Measurements from ENCODE around the gene SLC4A8.
"Not testable (repeated sequence)": the region's sequence is repeated elsewhere in the genome, so short reads cannot be mapped to it uniquely, and the experiment has no call there.

SLC4A8 gene

DNA sequence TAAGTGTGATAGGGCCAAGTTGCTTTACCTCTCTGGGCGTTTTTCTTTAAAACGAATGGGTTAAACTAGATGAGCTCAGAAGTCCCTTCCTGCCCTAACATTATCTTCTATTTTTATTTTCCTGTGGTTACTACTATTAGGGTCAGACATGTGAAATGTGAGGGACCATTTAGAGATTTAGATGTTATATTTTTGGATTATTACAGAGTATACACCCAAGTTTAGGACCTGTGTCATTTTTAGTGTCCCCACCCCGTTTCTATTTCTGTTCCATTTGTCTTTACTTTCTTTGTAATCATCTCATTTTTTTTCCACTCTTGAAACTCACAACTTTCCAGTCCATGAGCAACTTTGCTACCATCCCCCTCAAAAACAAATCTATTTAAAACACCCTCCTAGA is 56.3 kb downstream of the SLC4A8 start:
- no peak for DNase-seq (ENCODE audit: low spot score)

DNA sequence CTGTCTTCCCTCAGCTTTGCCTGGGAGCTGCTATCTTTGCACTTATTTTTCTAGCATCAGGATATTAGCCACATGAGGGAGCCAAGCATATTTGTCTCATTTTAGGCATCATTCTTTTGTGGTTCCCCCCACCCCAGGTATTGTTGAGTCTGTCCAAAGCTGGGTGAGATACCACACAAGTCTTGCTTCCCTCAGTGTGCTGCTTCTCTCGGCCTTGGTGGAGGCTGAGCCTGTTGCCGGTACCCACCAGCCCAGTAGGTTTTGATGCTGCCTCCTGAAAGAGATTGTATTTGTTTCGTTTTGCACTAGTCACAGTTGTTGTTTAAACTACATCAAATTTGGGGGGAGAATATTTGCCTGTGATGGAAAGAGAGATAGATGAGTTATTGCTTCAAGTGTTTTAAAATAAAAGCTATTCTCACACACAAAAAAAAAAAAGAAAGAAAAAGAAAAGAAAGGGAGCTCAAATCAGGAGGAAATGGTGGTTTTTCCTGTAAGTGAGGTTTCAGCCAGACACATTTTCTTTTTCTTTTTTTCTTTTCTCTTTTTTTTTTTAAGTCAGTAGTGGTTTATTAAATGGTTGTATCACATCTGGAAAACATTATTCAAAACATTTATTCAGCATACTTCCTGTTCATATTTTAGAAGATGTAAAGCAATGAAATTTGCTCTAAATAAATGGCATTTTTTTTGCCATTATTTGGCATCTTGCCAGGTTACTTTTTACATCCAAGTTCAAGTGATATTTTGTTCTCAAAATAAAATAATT is 58.5 kb downstream of the SLC4A8 start:
- peak; percentile 12 for DNase-seq (ENCODE audit: low spot score)

DNA sequence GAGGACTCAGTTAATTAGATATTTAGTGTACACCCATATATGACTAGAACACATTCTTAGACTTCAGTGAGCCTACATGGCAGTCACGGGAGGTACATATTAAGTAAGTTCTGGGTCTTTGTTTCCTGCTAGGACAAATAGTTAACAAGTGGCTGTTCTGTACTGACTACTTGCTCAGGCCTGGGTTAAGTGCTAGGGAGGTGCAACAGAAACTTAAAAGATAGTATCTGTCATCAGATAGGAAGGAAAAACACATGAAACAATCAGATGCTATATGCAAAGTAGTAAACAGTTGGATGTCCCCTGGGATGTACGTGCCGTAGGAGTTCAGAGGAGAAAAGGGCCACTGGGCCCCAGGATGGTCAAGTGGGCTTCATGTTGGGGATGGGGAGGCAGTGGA is 59.5 kb downstream of the SLC4A8 start:
- DNase-seq (ENCODE audit: low spot score): no peak

DNA sequence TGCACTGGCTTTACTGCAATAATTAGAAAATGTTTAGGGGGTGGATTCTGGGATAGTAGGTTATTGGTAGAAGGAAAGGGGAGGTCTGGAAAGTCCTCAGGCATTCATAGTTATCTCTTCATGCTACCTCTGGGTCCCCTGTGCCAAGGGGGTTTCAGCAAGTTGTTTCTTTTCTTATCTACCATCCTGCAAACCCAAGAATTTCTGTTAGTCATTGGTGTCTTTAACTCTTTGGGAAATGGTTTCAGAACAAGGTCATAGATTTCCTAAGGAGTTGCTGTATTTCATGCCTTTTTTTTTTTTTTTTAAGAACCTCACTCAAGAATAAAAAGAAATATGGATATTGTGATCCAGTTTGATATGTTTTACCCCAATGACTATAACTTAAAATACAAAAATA is 63.6 kb downstream of the SLC4A8 start:
- DNase-seq (ENCODE audit: low spot score): no peak

DNA sequence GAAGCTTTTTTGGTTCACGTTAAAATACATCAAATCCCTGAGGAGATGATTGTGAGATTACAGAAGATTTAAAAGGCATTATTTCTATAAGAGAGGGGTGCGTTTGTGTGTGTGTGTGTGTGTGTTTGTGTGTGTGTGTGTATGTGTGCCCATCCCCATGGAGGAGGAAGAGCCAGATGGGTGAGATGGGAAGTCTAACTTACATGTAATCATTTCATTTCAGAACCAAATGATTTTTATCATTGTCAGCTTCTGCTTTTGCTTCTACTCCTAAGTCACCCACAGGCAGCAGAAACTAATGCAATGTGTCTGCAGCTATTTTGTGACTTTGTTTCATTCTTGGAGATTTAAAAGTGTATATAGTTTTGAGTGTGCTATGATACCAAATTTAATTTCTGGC is 68.7 kb downstream of the SLC4A8 start:
- no peak for DNase-seq (ENCODE audit: low spot score)

DNA sequence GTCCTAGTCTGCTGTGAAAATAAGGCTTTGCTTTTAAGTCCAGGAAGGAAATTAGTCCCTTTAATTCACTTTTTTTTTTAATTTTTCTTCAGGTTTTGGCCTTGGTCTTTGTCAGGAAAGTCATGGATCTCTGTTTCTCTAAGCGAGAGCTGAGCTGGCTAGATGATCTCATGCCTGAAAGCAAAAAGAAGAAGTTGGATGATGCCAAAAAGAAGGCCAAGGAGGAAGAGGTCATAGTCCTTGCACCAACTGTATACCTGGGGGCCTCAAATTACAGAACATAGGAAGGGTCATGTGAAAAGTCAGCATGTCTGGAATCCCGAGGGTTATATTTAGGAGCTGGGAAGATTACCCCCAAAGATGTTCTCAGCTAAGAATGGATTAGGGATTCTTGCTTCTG is 72.3 kb downstream of the SLC4A8 start:
- no peak for DNase-seq (ENCODE audit: low spot score)

DNA sequence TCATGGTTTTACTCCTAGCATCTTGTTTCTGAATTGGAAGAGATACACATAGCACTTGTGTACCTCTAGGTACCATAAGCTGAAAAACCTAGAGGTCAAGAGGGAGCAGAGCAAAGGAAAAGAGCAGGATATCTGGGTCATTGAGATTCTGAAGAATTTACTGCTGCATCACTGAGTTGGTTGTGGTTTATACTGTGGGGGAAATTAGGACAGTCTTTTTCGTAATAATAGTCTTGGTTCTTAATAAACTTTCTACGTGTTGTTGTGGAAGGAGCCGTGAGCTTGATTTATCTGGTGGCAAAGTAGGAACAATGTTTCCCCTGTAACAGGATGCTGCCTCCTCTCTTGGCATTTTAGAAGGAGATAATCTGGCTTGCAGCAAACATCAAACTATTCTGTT is 80.2 kb downstream of the SLC4A8 start:
- no peak for DNase-seq (ENCODE audit: low spot score)

DNA sequence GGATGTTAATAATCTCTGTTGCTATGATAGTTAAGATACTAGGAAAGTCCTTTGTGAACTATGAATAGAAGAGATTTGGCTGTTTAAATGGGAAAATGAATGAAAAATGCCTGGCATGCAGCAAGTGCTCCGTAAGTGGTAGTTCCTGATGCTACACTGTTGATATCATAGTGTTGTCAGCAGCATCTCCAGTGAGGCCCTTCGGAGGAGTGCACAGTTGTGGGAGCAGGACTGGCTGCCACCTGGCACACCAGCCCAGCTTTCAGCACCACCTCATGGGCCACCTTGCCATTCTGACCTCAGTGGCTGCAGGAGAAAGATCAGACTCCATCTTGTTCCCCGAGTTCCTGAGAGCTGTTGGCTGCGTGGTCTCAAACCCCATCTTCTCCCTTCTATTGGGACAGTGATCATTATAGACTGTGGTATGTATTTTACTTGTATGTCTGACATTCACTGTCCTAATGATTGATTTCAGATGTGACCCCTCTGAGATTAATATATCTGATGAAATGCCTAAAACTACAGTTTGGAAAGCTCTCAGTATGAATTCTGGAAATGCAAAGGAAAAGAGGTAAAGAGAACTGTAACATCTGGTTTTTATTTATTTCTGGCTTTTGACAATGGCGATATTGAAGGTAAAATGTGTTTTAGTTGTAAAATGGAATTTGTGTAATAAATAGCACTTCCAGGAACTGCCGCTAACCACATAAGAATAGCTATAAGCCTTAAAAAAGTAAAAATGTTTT is 80.9 kb downstream of the SLC4A8 start:
- DNase-seq (ENCODE audit: low spot score): no peak

DNA sequence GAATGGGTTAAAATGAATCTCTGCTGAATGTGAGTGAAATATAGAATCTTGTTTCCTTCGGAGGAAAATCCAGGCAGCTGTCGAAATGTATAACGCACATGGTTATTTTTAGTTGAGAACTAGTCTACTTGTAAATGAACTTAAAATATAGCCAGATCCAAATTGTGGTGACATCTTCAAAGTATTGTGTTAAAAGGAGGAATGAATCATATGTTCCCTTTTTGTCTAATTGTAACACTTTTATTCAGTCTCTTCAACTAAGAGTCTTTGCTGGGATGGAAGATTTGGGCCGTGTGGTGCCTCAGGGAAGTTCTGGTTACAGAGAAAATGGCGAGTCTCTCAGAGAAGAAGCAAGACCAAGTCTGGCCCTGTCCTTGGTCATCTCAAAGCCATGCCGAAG is 82.5 kb downstream of the SLC4A8 start:
- no peak for DNase-seq (ENCODE audit: low spot score)

DNA sequence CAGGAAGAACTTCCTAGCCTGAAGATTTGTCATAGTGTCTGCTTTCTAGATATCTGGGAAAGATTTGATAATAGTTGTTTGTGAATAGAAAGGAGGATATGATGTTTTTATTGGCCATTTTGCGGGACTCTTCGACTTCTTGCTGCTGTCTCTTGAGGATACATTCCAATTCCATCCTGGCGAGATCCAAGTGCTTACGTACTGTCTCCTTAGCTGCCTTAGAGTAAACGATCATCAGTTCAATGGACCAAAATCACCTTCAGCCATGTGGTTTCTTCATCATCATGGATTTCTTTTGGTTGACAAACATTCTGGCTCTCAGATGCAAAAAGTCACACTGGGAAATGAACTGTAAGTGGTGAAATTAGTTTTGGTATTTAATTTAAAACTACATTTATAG is 83.7 kb downstream of the SLC4A8 start:
- no peak for DNase-seq (ENCODE audit: low spot score)

DNA sequence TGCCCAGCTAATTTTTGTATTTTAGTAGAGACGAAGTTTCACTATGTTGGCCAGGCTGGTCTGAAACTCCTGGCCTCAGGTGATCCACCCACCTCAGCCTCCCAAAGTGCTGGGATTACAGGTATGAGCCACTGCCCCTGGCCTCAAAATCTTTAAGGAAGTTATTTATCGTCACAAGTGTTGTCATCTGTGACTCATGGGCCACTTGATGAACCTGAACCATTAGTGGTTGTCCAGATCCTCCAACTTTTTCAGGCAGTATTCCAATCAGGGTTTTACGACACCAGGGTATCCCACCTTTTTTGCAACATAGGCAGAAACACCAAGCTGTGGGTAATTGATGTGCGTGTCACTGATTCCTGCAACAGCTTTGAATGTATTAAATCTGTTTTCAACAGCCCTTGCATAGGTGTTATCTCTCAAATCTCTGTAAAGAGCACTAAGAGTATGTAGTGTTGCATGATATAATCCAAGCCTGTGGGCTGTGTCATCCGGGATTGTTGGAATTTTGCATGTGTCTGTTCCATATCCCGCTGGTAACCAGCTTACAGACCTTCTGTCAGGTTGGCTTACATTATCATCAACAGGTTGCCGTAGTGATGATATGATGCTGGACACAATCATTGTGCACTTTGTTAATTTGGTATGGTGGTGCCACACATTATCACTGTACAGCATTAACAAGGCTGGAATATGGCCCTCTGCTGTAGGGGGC is 87.1 kb downstream of the SLC4A8 start:
- DNase-seq (ENCODE audit: low spot score): no peak

DNA sequence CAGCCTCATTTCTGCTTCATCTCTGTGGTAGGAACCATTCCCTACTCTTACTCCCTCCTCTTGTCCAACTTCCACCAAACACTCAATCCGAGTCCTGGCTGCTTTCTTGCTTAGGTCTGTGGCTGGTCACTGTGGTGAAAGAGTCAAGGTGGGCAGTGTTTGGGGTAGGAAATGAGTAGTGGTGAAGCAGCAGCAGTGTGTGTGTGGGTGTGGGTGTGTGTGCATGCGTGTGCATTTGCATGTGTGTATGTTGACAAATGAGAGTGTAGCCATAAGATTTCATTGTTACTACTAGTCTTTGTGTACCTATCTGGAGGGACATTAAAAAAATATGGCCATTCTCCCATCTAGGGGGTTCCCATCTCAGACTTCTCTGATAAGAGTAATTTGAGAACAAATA is 87.8 kb downstream of the SLC4A8 start:
- DNase-seq (ENCODE audit: low spot score): no peak

DNA sequence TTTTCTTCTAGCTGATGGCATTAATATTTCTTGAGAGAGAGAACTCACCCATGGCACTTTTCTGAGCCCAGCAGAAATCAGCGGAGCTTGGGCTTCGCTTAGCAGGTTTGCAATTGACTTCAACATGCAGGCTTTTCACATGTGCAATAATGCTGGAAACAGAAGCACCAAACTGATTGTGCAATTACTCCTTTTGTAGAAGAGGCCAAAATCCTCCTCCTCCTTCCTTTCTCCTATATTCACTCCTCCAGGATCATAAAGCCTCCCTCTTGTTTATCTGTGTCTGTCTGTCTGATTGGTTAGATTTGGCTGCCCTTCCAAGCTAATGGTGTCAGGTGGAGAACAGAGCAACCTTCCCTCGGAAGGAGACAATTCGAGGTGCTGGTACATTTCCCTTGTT is 90.4 kb downstream of the SLC4A8 start:
- not testable (repeated sequence) for DNase-seq (ENCODE audit: low spot score)

DNA sequence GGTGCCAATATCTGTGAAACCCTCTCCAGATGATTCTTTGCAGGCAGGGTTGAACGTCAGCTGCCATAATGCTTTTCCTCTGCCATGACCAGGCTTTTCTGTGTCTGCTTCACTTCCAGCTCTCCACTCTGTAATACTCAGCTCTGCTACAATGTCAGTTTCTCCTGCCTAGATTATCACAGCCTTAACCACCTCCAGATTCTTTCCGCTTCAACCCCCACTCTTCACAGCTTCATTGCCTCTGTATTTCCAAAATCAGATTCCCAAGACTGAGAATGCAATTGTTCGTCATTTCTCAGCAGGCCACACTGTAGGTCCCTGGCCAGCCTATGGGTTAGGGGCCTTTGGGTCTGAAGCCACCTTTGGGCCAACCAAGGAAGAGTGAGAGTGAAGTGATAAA is 92.7 kb downstream of the SLC4A8 start:
- no peak for DNase-seq (ENCODE audit: low spot score)

DNA sequence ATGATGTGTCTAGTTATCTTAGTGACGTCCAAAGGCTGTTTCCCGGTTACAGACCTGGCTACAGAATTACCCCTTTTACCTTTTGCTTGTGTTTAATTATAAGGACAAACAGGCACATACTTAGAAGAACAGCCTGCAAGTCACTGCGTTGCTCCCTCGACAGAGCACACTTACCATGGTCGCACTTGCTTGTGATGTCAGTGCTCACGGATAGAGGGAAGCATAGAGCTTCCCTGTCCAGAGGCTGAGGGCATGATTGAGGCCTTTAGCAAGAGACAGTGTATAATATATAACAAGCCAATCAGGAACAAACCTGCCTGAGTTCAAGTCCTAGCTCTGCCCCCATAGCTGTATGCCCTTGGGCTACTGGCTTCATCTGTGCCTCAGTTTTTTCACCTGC is 93.2 kb downstream of the SLC4A8 start:
- DNase-seq (ENCODE audit: low spot score): no peak

DNA sequence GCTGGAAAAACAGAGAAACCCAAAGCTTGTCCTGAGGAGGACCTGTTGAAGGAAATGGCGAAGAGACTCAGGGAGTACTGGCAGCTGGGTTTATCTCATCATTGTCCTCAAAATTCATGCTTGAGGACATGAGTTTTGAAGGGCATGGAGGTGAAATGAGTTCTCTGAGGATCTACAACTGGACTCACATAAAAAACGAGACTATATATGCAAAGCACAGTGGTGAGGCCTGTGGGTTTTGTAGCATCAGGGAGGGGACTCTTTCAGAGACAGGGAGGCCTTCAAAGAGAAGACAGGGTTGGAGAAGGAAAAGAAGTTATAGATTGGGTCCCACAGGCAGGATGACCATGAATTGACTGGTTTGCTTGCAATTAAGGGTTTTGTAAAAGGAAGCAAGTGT is 95.1 kb downstream of the SLC4A8 start:
- no peak for DNase-seq (ENCODE audit: low spot score)

DNA sequence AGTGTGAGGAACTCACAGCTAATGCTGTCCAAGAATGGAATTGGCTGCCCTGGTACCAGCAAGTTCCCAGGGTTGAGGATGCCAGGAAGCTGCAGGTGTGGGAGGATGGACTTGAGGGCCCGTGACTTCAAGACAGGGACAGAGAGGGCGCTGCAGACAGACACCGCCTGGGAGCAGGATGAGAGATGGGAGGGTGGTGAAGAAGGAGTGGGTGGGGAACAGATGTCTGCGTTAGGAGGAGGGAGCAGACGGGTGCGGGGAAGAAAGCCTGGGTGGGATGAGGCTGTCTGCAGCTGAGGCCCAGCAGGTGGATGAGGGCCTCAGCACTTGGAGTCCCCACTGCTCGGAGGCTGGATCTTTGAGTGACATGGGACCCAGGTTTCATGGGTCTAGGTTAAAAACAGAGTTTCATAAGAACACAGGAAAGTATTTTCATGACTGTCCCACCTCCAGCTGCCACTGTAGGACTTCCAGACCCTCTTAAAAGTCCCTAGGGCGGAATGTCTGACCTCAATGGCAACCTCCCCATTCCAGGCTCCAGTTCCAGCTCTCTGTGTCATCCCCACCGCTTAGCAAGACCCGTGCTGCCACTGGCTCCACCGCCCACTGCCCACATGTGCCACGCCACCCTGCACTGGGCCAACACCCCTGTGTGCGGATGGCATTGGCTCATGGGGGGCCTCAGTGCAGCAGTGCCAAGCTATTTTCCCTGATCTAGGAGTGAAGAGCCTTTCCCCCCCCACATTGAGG is 96.1 kb downstream of the SLC4A8 start:
- DNase-seq (ENCODE audit: low spot score): no peak

DNA sequence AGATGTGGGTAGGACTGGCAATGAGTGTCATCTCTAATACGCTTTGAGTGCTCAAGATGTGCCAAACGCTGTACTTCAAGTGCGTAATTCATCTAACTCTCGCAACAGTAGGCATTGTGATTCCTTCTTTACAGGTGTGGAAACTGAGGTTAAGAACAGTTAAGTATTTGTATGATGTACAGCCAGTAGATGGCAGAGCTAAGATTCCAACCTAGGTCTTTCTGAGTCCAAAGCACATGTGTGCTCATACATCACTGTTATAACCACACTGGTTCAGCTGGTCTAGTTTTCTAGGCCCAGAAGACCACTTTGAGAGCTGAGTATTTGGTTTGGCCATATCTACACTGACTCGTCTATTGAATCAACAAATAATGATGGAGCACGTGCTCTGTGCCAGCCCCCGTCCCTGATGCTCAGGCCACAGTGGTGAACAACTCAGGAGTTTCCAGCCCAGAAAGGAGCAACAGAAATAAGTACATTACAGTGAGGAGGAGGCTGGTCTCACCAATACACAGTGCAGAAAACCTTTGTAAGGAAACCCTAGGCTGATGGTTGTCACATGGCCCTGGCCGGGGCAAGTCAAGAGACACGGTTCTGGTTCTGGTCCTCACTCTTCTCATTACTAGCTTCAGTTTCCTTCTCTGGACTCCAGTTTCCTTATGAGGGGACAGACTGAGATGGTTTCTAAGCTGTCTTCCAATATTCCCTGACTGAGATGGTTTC is 97.1 kb downstream of the SLC4A8 start:
- DNase-seq (ENCODE audit: low spot score): no peak

DNA sequence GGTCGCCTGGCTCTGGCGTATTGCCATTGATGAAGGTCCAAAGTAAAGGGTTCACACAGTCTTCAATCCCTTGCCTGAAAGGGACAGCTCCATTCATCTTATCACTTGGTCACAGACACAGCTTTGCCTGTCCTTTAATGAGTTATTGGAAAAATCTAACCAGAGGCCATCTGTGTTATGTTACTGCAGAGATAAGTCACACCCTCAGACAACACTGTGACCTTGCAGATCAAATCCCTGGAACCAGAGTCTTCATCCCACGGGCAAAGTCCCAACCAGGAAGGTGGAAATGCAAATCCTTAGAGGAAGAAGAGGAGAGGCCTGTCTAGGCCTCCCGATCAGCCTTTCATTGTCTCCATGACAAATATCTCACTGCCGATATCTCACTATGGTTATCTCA is 98.1 kb downstream of the SLC4A8 start:
- DNase-seq (ENCODE audit: low spot score): no peak

DNA sequence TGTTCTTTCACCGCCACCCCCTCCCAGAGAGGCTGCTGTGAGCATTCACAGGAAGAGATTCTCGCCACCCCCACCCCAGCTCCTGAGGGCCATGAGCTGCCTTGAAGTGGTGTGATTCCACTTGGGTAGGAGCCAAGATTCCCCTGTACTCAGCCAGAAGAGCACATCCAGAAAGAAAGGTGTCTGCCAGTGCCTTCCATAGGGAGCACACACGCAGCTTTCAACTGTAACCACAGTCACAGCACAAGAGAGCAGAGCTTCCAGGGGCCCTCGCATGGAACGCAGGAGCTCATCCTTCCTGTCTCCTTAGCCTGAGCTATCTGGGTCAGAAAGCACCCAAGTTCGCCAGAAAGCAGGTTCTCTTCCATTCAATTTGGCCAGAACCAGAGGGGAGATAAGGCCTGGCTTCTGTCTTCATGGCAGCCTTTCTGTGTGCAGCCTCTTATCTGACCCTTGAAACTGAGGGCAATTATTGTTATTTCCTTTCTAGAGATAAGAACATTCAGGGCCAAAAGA is 99.8 kb downstream of the SLC4A8 start:
- DNase-seq (ENCODE audit: low spot score): no peak

DNA sequence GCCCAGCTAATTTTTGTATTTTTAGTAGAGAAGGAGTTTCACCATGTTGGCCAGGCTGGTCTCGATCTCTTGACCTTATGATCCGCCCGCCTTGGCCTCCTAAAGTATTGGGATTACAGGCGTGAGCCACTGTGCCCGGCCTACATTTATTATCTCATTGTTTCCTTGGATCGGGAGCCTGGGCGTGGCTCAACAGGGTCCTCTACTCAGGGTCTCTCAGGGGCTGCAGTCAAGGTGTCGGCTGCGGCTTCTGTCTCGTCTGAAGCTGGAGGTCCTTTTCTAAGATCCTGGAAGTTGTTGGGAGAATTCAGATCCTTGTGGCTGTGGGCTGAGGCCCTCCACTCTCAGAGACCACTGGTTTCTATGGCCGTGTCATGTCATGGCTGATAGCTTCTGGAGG is 100.9 kb downstream of the SLC4A8 start:
- DNase-seq (ENCODE audit: low spot score): no peak

DNA sequence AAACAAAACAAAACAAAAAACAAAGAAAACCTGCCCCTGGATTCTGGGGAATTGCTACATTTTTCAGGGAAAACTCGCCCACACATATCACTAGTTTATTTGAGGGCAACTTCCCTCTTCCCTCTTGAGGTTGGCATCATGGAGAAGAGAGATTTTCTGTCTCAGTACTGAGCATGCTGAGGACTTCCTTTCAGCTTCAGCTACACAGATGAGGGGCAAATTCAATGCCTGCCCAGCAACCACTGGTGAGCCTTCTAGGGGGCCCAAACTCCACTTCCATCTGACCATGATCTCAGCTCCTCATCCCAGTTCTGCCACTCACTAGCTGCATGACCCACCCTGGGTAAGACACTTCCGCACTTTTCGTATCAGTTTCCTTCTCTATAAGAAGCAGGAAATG is 103.3 kb downstream of the SLC4A8 start:
- DNase-seq (ENCODE audit: low spot score): no peak
